Colon (tissue), 2 donors: ENCODE measurements around the gene PC.
"Not testable (repeated sequence)": the region's sequence is repeated elsewhere in the genome, so short reads cannot be mapped to it uniquely, and the experiment has no call there.

Experiments
- FAIRE-seq: peaks from 2 replicates; lab custom pipeline; 2012; peaks lifted over from hg19 to GRCh38; lab: Jason Lieb, UNC
- donor health status: control.
- donor health status: control.

Gene PC, protein sequence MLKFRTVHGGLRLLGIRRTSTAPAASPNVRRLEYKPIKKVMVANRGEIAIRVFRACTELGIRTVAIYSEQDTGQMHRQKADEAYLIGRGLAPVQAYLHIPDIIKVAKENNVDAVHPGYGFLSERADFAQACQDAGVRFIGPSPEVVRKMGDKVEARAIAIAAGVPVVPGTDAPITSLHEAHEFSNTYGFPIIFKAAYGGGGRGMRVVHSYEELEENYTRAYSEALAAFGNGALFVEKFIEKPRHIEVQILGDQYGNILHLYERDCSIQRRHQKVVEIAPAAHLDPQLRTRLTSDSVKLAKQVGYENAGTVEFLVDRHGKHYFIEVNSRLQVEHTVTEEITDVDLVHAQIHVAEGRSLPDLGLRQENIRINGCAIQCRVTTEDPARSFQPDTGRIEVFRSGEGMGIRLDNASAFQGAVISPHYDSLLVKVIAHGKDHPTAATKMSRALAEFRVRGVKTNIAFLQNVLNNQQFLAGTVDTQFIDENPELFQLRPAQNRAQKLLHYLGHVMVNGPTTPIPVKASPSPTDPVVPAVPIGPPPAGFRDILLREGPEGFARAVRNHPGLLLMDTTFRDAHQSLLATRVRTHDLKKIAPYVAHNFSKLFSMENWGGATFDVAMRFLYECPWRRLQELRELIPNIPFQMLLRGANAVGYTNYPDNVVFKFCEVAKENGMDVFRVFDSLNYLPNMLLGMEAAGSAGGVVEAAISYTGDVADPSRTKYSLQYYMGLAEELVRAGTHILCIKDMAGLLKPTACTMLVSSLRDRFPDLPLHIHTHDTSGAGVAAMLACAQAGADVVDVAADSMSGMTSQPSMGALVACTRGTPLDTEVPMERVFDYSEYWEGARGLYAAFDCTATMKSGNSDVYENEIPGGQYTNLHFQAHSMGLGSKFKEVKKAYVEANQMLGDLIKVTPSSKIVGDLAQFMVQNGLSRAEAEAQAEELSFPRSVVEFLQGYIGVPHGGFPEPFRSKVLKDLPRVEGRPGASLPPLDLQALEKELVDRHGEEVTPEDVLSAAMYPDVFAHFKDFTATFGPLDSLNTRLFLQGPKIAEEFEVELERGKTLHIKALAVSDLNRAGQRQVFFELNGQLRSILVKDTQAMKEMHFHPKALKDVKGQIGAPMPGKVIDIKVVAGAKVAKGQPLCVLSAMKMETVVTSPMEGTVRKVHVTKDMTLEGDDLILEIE

GRCh38 chr11:66958232-66958955, at the start of gene PC:
Gene PC (minus strand): TSS chr11:66958383. CDS start chr11:66872159, 86,224 bp downstream.
- FAIRE-seq, result peak; percentile 38

DNA sequence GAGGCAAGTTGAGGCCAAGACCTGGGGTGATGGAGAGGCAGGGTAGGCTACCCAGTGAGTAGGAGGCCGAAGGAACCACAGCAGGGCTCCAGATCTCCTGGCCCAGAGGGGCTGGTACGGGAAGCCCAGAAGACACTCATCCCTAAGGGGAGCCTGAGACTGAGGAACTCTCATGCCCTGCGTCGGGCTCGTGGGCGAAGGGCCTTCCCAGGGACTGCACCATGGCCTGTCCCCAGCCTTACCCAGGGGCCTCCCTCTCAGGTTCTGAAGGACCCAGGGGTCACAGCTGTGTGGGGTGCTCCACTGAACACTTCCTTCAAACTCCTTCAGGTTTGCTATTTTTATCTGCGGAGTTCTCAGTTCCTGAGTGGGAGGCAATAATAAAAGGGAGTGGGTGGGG, 48.9 kb upstream of the PC start:
- no peak for FAIRE-seq

- no peak for FAIRE-seq
These were observed 48.1 kb upstream of the PC start for GRCh38 chr11:67006029-67006884.

DNA sequence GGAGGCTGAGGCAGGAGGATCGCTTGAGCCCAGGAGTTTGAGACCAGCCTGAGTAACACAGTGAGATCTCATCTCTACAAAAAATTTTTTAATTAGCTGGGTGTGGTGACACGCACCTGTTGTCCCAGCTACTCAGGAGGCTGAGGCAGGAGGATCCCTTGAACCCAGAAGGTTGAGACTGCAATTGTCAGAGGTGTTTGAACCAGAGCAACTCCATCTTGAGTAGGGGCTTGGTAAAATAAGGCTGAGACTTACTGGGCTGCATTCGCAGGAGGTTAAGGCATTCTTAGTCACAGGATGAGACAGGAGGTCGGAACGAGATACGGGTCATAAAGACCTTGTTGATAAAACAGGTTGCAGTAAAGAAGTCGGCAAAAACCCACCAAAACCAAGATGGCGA, 47.0 kb upstream of the PC start:
- FAIRE-seq, result not testable (repeated sequence)

GRCh38 chr11:67002921-67003411, 44.8 kb upstream of the PC start:
- FAIRE-seq, result no peak

- FAIRE-seq, result no peak
These were observed 44.2 kb upstream of the PC start for GRCh38 chr11:67002297-67002913.

GRCh38 chr11:67001332-67001731, 43.1 kb upstream of the PC start:
- no peak for FAIRE-seq

DNA sequence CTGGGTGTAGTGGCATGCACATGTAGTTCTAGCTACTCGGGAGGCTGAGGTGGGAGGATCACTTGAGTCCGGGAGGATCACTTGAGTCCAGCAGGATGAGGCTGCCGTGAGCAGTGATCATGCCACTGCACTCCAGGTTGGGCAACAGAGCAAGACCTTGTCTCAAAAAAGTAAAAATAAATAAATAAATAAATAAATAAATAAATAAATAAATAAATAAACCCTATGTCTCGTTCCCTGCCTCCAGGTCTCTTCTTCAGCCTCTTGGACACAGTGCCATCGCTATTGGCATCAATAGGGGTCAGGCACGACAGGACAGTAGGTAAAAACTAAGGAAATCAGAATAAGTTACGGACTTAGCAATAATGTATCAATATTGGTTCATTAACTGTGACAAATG, 41.4 kb upstream of the PC start:
- no peak for FAIRE-seq

- FAIRE-seq, result no peak
These were observed 38.6 kb upstream of the PC start for GRCh38 chr11:66996609-66997273.

- no peak for FAIRE-seq
These were observed 33.9 kb upstream of the PC start for GRCh38 chr11:66992041-66992440.

DNA sequence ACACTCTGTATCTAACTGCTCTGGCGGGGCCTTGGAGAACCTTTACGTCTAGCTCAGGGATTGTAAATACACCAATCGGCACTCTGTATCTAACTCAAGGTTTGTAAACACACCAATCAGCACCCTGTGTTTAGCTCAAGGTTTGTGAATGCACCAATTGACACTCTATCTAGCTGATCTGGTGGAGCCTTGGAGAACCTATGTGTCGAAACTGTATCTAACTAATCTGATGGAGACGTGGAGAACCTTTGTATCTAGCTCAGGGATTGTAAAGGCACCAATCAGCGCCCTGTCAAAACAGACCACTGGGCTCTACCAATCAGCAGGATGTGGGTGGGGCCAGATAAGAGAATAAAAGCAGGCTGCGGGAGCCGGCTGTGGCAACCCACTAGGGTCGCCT, 31.2 kb upstream of the PC start:
- not testable (repeated sequence) for FAIRE-seq

- not testable (repeated sequence) for FAIRE-seq
These were observed 30.6 kb upstream of the PC start for GRCh38 chr11:66988741-66989140.

DNA sequence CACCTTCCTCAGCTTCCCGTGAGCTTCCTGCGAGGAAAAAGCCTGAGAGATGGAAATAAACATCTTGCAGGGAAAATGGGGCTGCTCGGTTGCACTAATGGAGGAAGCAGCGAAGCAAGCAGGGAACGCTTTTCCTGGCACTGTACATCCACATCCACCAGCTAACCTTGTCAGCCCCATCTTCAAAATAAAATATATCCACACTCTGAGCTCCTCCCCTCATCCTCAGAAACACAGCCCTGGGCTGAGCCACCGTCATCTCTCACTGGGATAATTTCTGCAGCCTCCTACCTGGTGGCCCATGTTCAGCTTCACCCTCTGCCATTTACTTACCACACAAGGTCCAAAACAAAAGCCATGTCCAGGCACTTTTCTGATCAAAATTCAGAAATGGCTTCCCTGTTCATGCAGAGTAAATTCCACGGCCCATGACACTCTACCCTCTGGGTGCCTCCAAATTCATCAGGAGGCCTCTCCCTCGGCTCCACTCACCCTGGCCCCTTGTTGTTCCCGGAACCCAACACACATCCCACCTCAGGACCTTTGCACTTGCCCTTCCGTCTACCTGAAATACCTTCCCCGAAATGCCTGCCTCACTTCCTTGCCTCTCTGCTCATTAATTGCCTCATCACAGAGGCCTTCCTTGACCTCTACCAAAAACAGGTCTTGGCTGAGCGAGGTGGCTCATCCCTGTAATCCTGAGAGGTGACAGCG, 29.9 kb upstream of the PC start:
- no peak for FAIRE-seq

GRCh38 chr11:66987158-66987620, 29.0 kb upstream of the PC start:
- FAIRE-seq, result no peak

DNA sequence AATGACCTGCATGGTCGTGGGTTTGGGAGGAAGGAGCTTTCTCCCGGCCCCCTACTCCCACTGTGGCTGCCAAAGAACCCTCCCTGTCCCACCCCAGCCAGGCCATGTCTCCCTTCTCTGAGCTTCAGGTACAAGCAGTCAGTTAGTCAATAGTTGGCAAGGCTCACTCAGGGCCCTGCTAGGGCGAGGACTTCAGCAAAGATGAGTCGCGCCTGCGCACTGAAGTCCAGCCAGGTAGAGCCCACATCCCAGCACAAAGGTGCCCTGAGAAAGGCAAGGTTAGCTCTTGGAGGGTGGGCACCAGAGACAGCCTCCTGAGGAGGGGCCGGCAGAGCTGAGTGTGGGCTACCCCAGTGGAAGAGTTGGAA, 28.0 kb upstream of the PC start:
- no peak for FAIRE-seq

- FAIRE-seq, result no peak
These were observed 27.5 kb upstream of the PC start for GRCh38 chr11:66985508-66986177.

- FAIRE-seq, result no peak
These were observed 25.2 kb upstream of the PC start for GRCh38 chr11:66983275-66983924.
